ENCODE data around the gene MPP2.

- TF ChIP-seq POLR2A (IDR thresholded peaks at IDR 0.05) (no peak), CTCF (IDR thresholded peaks at IDR 0.05) (no peak)
Measured at GRCh38 chr17:43928609-43929008, 21.3 kb upstream of the MPP2 start.

All from sigmoid colon (tissue), 3 donors.